Vagina (tissue), 2 donors: ENCODE measurements around the gene WNT7A. TPM values are rescaled to one million over a fixed set of nuclear protein-coding genes. Genes with fewer than 3 reads are reported as not detected.

Experiments
- DNase-seq, 2 donors: peaks; one replicate each; pipeline ENCODE4 v3.0.0-alpha.2; 2017; ENCODE audit errors: extremely low spot score in 2 of 2
- H3K27ac ChIP-seq: fragments of 200-600 bp; sonication (generic); one replicate; pipeline ENCODE4 v1.5.1; 2019
- H3K27me3 ChIP-seq: fragments of 200-600 bp; sonication (generic); one replicate; pipeline ENCODE4 v1.5.1; 2019
- H3K36me3 ChIP-seq, 2 donors: fragments of 200-600 bp; sonication (generic); one replicate each; pipeline ENCODE4 v1.5.1; 2017 to 2019
- H3K4me1 ChIP-seq: fragments of 200-600 bp; sonication (generic); one replicate; pipeline ENCODE4 v1.5.1; 2019
- H3K4me3 ChIP-seq, 2 donors: fragments of 200-600 bp; sonication (generic); 1 replicate in 1 of 2; 2 replicates in 1 of 2; pipeline ENCODE4 v1.5.1; 2016 to 2019
- H3K9me3 ChIP-seq: fragments of 200-600 bp; sonication (generic); one replicate; pipeline ENCODE4 v1.5.1; 2019
- POLR2A ChIP-seq, 2 donors: fragments of 450-650 bp; IDR thresholded peaks; one replicate each; pipeline ENCODE4 v1.6.1; 2017; ENCODE audit warnings: antibody characterized with exemption in 2 of 2, mild to moderate bottlenecking in 2 of 2, moderate library complexity in 2 of 2
- POLR2AphosphoS5 ChIP-seq, 2 donors: sonication (generic); formaldehyde crosslinking; IDR thresholded peaks; one replicate each; pipeline ENCODE4 v1.9.0; 2017; ENCODE audit warnings: antibody characterized with exemption in 2 of 2, mild to moderate bottlenecking in 2 of 2, low read depth in 1 of 2; ENCODE audit not compliant: insufficient read depth in 1 of 2
- intact Hi-C: fragments of 100-400 bp; cut with DNase I; formaldehyde crosslinking; loops from one replicate; pipeline ENCODE4 v1.15.1; 2023
- total RNA-seq: library from RNA; depleted of rRNA; stranded (reverse); fragments of >200 nt; gene quantifications from one replicate; pipeline ENCODE4 v1.2.3, GENCODE V29; 2016
- TF ChIP-seq, protein P1 (sequence below), 3 experiments: fragments of 450-650 bp in 2 of 3; fragments of 200-600 bp in 1 of 3; sonication (generic) in 1 of 3; IDR thresholded peaks; one replicate each; pipeline ENCODE4 v1.5.1; 2017 to 2019; ENCODE audit warnings: antibody characterized with exemption in 3 of 3, mild to moderate bottlenecking in 2 of 3, moderate library complexity in 2 of 3

Gene WNT7A
- total RNA-seq, 1 donor from 2014 or later, result not detected

DNA sequence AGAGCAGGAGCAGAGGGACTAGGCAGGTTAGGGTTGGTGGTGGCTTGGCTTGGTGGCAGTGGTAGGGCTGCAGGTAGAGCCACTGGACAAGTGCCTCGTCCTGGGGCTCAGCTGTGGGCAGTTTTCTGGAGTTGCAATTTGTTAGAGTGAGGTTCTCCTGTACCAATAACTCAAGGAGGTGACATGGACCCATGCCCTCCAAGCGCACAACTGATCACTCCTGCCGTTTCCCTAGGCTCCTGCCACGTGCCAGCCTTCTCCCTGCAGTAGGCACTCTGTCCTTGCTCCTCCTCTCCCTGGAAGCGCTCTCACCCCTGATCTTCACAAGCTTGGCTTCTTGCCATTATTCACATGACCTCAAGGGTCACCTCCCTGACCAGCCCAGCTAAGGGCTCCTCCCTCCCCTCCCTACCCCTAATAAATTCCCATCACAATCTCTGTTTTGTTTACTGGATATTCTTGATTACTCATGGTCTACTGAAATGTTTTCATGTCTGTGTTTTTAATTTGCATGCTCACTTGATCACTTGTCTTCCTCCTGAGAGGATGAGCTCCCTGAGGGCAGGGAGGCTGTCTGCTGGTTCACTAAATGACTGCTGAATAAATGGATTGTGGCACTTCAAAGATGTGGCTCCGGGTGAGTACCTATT lies 3.3 kb downstream of the WNT7A start:
- Histone ChIP-seq H3K4me1 (peaks cover 30% of the 10 kb centered on the region), H3K27ac (no peak overlapping the region), H3K9me3 (no peaks in the 10 kb centered on the region), H3K4me3 (no peak overlapping the region), H3K27me3 (peaks cover 3% of the 10 kb centered on the region), H3K36me3 (no peaks in the 10 kb centered on the region)
- no peak for DNase-seq
- intact Hi-C loops, result loop anchor here (10.0 kb wide), 1 partner anchor 192 kb away; no protein-coding TSS in a partner anchor
- TF ChIP-seq, protein P1, sequence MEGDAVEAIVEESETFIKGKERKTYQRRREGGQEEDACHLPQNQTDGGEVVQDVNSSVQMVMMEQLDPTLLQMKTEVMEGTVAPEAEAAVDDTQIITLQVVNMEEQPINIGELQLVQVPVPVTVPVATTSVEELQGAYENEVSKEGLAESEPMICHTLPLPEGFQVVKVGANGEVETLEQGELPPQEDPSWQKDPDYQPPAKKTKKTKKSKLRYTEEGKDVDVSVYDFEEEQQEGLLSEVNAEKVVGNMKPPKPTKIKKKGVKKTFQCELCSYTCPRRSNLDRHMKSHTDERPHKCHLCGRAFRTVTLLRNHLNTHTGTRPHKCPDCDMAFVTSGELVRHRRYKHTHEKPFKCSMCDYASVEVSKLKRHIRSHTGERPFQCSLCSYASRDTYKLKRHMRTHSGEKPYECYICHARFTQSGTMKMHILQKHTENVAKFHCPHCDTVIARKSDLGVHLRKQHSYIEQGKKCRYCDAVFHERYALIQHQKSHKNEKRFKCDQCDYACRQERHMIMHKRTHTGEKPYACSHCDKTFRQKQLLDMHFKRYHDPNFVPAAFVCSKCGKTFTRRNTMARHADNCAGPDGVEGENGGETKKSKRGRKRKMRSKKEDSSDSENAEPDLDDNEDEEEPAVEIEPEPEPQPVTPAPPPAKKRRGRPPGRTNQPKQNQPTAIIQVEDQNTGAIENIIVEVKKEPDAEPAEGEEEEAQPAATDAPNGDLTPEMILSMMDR (IDR thresholded peaks at IDR 0.05), result no peak
- TF ChIP-seq POLR2A (IDR thresholded peaks at IDR 0.05) (no peak), POLR2AphosphoS5 (IDR thresholded peaks at IDR 0.05; ENCODE audit: insufficient read depth in 1 of 2, low read depth in 1 of 2) (no peak)

DNA sequence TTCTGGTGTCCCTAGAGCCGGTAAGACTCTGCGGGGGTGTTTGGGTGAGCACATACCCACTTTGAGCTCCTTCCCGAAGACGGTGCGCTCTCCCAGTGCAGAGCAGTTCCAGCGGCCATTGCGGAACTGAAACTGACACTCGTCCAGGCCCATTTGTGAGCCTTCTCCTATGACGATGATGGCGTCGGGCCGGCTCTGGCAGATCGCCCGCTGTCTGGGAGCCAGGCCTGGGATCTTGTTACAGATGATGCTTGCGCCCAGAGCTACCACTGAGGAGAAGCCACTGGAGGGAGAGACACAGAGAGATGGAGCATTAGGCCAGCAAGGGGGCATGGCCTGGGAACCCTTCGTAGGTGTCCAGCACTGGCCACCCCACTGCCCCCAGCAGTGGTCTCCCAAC lies 5.0 kb downstream of the WNT7A start:
- intact Hi-C loops, result loop anchor here (5.0 to 10.0 kb wide), 2 partner anchors 190 to 1253 kb away; no protein-coding TSS in a partner anchor
- H3K4me3 ChIP-seq, result no peak overlapping the region
- H3K27me3 ChIP-seq, result no peaks in the 10 kb centered on the region
- H3K36me3 ChIP-seq, result no peaks in the 10 kb centered on the region
- peaks cover 18% of the 10 kb centered on the region for H3K4me1 ChIP-seq
- H3K27ac ChIP-seq, result no peak overlapping the region
- H3K9me3 ChIP-seq, result no peaks in the 10 kb centered on the region
- DNase-seq, result no peak
- TF ChIP-seq, protein P1 (IDR thresholded peaks at IDR 0.05), result no peak
- TF ChIP-seq POLR2A (IDR thresholded peaks at IDR 0.05) (no peak), POLR2AphosphoS5 (IDR thresholded peaks at IDR 0.05; ENCODE audit: insufficient read depth in 1 of 2, low read depth in 1 of 2) (no peak)

- DNase-seq, result no peak
- TF ChIP-seq, protein P1 (IDR thresholded peaks at IDR 0.05), result no peak
- no peak for TF ChIP-seq POLR2AphosphoS5 (IDR thresholded peaks at IDR 0.05; ENCODE audit: insufficient read depth in 1 of 2, low read depth in 1 of 2)
- TF ChIP-seq POLR2A (IDR thresholded peaks at IDR 0.05), result no peak
- intact Hi-C loops, result loop anchor here (5.0 to 10.0 kb wide), 2 partner anchors 189 to 1252 kb away; no protein-coding TSS in a partner anchor
Observed at GRCh38 chr3:13873818-13874217, 6.1 kb downstream of the WNT7A start.

DNA sequence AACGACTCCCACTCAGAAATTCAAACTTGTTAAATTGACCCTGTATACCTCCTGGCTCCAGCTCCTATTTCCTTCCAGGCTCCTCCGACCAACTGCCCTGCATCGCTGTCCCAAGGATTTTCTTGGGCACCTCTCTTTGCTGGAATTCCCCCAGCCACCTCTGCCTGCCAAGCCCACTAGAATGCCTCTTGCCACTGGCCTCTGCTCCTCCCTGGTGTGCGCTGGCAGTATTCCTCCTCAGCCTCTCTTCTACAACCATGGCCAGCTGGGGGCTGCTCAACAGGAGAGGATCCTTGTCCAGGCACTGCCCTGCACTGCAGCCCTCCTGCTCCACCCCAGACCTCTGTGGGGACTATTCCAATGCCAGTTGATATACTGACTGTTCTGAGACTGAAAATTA lies 7.4 kb downstream of the WNT7A start:
- H3K27me3 ChIP-seq, result no peaks in the 10 kb centered on the region
- no peaks in the 10 kb centered on the region for H3K9me3 ChIP-seq
- intact Hi-C loops, result loop anchor here (5.0 to 10.0 kb wide), 2 partner anchors 188 to 1250 kb away; no protein-coding TSS in a partner anchor
- H3K36me3 ChIP-seq, result no peaks in the 10 kb centered on the region
- no peak overlapping the region for H3K27ac ChIP-seq
- no peak overlapping the region for H3K4me3 ChIP-seq
- no peaks in the 10 kb centered on the region for H3K4me1 ChIP-seq
- no peak for TF ChIP-seq POLR2A (IDR thresholded peaks at IDR 0.05)
- TF ChIP-seq, protein P1 (IDR thresholded peaks at IDR 0.05), result no peak
- no peak for TF ChIP-seq POLR2AphosphoS5 (IDR thresholded peaks at IDR 0.05; ENCODE audit: insufficient read depth in 1 of 2, low read depth in 1 of 2)
- no peak for DNase-seq

More at GRCh38 chr3:13873818-13874217, 6.1 kb downstream of the WNT7A start:
- Histone ChIP-seq H3K4me3 (no peak overlapping the region), H3K27me3 (no peaks in the 10 kb centered on the region), H3K27ac (no peak overlapping the region), H3K9me3 (no peaks in the 10 kb centered on the region), H3K4me1 (peaks cover 7% of the 10 kb centered on the region), H3K36me3 (no peaks in the 10 kb centered on the region)

- Histone ChIP-seq H3K9me3 (no peaks in the 10 kb centered on the region), H3K36me3 (no peaks in the 10 kb centered on the region), H3K4me1 (no peaks in the 10 kb centered on the region), H3K4me3 (no peak overlapping the region), H3K27me3 (no peaks in the 10 kb centered on the region), H3K27ac (no peak overlapping the region)
- DNase-seq, result no peak
- TF ChIP-seq, protein P1 (IDR thresholded peaks at IDR 0.05), result no peak
- no peak for TF ChIP-seq POLR2A (IDR thresholded peaks at IDR 0.05)
- no peak for TF ChIP-seq POLR2AphosphoS5 (IDR thresholded peaks at IDR 0.05; ENCODE audit: insufficient read depth in 1 of 2, low read depth in 1 of 2)
- intact Hi-C loops, result loop anchor here (5.0 to 10.0 kb wide), 2 partner anchors 187 to 1249 kb away; no protein-coding TSS in a partner anchor
Observed at GRCh38 chr3:13871791-13872190, 8.1 kb downstream of the WNT7A start.
